Hematopoietic multipotent progenitor cell (in vitro differentiated cells): ENCODE data around the gene TBC1D1. TPM values are rescaled to one million over a fixed set of nuclear protein-coding genes. Genes with fewer than 3 reads are reported as not detected.

Experiments used
- DNase-seq, 3 donors: peaks; one replicate each; pipeline ENCODE4 v3.0.0-alpha.2; 2011 to 2015; ENCODE audit warnings: low read depth in 2 of 3, low spot score in 2 of 3
- total RNA-seq: library from RNA; depleted of rRNA; stranded (reverse); fragments of >200 nt; gene quantifications from one replicate; pipeline ENCODE4 v1.2.3, GENCODE V29; 2012

The TBC1D1 gene
- total RNA-seq, 1 donor = 75.4 TPM

DNA sequence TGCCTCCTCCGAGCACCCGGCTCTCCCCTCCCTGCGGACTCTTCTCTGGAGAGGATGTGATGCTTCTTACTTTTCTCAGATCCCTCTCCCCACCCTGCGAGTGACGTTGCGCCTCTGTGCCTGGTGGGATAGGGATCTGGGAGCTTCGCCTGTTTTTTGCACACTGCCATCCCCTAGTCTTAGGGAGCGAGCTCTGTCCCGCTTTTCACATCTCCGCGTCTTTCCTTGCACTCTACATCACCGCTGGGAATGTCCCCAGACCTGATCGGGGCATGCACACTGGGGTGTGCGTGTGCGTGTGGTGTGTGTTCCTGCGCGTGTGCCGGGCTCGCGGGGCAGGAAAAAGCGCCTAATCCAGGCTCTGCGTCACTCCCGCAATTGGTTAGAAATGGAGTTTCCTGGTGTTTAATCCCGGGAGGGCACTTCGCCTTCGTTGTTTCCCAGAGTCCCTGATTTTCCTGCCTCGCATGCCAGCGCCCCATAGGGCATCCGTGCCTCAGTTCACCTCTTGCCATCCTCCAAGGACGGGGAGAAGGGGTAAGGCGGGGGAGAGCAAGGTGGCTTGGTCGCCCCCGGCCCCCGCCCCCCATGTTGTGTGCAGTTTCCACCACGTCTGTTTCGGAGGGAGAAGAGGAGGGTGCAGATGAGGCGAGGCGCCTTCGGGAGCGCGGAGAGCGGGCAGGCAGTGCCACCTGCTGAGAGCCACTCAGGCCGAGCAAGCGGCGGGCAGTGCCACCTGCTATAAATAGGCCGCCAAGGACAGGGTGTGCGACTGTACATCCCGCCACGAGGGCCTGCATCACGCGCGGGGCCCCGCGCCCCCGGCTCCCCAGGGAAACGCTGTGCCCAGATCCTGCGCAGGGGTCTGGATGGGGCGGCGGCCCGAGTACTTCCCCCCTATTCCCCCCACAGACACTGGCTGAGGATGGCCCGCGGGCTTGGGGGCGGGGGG lies 759 bp upstream of the TBC1D1 start:
- peak in 2 of 3 donors; percentile 65 to 67 for DNase-seq

GRCh38 chr4:37891260-37892159 lies 626 bp downstream of the TBC1D1 start:
- peak; percentile 39 to 85 (median 74) for DNase-seq

DNA sequence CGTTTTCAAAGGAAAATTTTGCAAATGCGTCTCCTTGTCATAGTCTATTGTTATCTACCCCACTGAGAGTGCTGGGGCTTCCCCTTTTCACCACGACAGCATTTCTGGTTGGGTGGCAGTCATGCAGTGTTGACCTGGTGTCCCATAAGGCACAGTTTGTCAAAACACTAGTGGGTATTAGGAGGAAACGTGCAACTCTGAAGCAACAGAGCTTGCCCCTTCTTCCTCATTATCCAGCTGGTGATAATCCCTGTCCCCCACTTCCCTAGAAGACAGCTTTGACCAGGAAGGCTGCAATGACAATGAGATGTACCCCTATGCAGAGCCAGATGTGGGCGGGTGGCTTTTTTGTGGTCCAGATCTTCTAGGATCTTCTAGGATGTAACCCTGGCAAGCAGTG lies 1.8 kb downstream of the TBC1D1 start:
- DNase-seq = peak in 2 of 3 donors; percentile 40 to 55

DNA sequence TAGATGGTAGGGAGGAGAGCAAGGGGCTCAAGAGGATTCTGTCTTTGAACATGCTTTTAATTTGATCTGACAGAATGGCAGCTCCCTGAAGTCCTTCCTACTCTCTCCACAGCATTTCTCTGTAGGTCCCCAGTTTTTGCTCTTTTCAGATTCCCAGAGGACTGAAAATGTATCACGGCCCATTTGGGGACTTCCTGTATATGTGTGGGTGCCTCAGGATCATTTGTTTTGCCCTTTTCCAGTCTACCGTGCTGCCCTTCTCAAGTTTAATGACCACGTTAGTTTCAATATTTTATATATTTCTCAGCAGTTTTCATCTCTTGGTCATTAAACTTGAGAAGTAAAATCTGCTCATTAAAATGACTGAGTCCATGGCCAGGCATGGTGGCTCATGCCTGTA lies 2.3 kb downstream of the TBC1D1 start:
- no peak for DNase-seq

DNA sequence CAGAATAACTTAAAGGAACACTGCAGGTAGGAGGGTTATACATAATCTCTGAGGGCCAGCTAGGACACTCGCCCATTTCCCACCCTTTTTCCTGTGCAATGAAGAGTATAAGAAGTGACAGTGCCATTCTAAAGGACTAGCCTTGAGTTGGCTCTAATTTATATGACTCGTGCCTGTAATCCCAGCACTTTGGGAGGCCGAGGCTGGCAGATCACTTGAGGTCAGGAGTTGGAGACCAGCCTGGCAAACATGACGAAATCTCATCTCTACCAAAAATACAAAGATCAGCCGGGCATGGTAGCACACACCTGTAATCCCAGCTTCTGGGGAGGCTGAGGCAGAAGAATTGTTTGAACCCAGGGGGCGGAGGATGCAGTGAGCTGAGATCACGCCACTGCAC lies 4.4 kb downstream of the TBC1D1 start:
- DNase-seq = no peak

GRCh38 chr4:37896206-37896860 lies 5.4 kb downstream of the TBC1D1 start:
- DNase-seq = no peak

DNA sequence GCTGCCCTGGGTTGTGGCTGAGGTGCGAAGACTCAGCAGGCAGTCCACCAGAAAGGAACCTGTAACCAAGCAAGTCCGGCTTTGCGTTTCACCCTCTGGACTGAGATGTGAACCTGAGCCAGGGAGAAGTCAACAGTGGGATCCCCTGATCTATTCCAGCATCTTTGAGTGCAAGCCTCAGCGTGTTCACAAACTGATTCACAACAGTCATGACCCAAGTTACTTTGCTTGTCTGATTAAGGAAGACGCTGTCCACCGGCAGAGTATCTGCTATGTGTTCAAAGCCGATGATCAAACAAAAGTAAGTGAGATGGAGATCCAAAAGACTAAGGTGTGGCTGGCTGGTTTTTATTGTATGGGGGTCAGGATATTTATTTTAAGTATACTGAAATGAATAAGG lies 11.3 kb downstream of the TBC1D1 start:
- no peak for DNase-seq

DNA sequence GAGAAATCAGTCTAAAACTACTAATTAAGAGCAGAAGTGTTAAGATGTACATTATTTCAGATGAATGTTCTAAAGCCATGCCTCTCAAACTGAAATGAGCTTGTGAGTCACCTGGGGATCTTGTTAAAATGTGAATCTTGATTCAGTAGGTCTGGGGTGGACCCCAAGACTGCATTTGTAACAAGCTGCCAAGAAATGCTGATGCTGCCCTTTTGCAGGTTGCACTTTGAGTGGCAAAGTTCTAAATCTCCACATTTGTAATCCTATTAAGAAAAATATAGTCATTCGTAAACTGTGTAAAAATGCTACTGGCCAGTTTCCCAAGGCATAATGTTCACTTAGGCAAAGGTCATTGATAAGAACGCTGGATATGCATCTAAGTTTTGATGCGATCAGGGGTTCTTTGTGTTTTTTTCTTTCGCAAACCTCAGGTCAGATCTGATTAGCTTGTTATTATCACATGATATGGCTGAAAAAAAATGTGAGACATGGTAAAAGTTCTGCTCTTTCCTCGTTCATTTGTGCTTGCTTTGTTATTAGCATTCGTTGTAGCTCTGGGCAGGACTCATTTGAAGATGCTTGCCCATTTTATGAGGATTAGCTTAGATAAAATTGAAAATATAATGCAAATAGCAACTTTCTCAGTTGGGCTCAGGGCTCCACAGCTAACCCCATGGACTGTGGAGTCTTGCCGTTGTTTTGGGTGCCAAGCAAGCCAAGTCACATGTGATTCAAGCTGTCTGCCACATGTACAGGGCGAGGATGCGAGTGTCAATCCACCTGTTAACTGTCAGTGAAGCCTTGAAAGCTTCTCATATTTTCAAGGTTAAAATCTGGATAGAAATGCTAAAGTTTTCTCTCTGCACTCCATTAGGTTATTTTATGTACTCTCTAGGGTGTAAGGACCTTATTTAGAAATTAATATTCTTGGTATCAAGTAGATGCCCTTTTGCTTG lies 12.1 kb downstream of the TBC1D1 start:
- DNase-seq = no peak

GRCh38 chr4:37903901-37904300 lies 13.0 kb downstream of the TBC1D1 start:
- no peak for DNase-seq

DNA sequence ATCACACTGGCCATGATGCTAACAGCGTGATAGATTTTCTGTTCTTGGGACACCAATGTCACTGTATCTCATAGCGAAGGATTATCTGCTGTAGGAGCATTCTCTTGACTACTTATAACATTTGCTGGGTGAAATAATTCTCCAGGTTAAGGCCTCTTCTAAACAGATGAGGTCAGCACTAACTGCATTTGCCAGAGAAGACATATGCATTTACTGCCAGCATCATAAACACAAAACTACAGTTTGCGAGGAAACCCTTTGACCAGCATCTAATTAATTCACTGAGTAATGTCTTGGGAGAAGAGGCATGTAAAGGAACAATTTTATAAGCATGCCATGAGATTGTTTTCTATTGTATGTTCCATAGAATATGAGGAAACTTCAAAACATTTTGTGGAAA lies 13.9 kb downstream of the TBC1D1 start:
- DNase-seq = no peak

DNA sequence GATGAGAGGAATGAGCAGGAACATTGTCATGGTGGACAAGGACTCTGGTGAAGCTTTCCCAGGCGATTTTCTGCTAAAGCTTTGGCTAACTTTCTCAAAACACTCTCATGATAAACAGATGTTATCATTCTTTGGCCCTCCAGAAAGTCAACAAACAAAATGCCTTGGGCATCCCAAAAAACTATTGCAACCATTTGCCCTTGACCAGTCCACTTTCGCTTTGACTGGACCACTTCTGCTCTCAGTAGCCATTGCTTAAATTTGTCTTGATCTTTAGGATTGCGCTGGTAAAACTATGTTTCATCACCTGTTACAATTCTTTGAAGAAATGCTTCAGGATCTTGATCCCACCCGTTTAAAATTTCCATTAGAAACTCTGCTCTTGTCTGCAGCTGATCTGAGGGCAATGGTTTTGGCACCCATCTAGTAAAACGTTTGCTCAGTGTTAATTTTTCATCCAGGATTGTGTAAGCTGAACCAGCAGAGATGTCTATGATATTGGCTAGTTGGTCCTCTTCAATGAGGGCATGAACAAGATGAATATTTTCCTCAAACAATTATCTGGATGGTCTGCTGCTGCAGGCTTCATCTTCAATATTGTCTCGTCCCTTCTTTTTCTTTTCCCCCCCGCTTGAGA lies 14.8 kb downstream of the TBC1D1 start:
- no peak for DNase-seq

GRCh38 chr4:37908488-37909331 lies 17.8 kb downstream of the TBC1D1 start:
- no peak for DNase-seq

GRCh38 chr4:37909332-37910090 lies 18.6 kb downstream of the TBC1D1 start:
- DNase-seq = no peak

- DNase-seq = no peak
These were observed 19.2 kb downstream of the TBC1D1 start for GRCh38 chr4:37910091-37910486.

GRCh38 chr4:37914539-37914938 lies 23.7 kb downstream of the TBC1D1 start:
- no peak for DNase-seq

DNA sequence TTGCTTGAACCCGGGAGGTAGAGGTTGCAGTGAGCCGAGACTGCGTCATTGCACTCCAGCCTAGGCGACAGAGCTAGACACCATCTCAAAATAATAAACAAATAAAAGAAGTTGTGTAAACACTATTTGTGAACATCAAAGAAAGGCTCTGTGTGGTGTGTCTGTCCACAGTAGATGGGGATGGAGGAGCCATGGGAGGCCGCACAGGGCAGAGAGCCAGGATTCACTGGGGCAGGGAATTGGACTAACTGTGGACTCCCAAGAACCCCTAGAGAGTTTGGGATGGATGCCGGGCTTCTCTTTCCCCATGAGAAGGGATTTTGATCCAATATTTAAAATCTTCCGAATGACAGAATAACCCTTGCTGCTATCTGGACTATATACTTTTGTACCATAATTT lies 26.5 kb downstream of the TBC1D1 start:
- no peak for DNase-seq

DNA sequence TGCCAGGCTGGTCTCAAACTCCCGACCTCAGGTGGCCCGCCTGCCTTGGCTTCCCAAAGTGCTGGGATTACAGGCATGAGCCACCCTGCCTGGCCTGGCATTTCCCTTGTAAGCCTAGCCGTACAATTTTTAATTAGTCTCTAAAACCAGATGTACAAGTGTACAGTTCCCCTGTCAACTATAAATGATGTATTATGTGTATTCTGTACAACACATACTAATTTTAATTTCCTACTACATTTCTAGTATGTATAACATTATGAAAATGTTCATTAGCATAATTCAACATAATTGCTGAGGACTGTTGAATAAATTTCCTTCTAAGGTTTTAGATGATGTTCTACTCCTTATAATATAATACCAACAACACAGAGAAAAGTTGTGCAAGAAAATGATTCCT lies 27.8 kb downstream of the TBC1D1 start:
- no peak for DNase-seq

- DNase-seq = peak in 1 of 3 donors; percentile 13
These were observed 31.4 kb downstream of the TBC1D1 start for GRCh38 chr4:37922328-37922727.
